GM19351 (cell line): ENCODE results near the gene SERF2.
"Not testable (repeated sequence)": the region's sequence is repeated elsewhere in the genome, so short reads cannot be mapped to it uniquely, and the experiment has no call there.

Experiments
- ATAC-seq: cut with Tn5 transposase; IDR thresholded peaks from one replicate; pipeline ENCODE4 v1.9.1; 2021; ENCODE audit warnings: mild to moderate bottlenecking, moderate library complexity; ENCODE audit not compliant: unreplicated experiment

Gene SERF2

GRCh38 chr15:43793647-43794046 lies 1.5 kb downstream of the SERF2 start:
- ATAC-seq, result no peak

DNA sequence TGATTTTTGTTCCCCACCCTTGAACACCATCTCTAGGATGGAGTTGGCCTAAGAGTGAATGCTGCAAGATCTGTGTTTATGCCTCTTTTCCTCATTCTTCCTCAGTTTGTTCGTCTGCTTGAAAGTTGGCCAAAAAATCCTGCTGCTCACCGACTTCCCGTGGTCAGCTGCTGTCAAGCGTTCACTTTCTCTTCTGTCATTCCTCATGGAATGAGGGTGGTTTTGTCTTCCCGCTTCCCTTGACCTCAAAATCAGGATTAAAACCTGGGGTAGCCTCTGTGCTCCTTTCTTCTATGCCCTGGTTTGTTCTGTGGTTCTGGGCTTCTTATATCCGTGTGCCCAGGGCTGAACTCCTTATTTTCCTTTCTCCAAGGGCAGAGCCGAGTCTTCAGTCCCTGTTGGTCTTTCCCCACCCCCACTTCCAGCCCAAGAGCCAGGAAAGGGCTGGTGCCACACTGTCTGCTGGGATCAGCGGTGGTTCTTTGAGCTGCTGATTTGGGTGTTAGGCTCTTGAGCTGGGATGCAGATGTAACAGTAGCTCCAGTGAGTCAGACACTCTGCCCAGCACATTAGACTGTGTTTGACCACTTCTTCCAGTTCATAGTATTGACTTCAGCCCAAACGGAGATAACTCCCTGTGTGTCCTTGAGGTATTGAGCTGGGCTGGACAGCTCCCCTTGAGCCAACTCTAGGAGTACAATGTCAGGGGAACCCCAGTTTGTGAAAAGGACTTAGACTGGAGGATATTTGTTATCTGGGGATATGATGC lies 2.3 kb downstream of the SERF2 start:
- ATAC-seq, result no peak

GRCh38 chr15:43795197-43795596 lies 3.1 kb downstream of the SERF2 start:
- ATAC-seq, result no peak

DNA sequence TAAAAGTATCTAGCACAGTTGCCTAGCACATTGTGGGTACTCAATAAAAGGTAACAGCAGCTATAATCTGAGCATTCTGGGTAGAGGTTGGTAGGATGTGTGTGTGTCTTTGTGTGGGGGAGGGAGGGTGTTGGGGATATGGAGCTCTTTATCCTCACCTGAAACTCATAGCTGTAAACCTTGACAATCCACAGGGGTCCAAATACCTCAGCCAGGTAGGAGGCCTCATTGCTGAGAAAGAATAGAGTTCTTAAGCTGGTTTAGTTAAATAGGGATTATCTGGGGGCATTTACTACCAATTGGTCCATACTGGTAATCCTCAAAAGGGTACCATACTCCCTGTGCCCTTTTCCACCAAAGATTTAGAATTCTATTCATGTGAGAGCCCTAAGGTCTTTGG lies 3.9 kb downstream of the SERF2 start:
- ATAC-seq, result no peak

DNA sequence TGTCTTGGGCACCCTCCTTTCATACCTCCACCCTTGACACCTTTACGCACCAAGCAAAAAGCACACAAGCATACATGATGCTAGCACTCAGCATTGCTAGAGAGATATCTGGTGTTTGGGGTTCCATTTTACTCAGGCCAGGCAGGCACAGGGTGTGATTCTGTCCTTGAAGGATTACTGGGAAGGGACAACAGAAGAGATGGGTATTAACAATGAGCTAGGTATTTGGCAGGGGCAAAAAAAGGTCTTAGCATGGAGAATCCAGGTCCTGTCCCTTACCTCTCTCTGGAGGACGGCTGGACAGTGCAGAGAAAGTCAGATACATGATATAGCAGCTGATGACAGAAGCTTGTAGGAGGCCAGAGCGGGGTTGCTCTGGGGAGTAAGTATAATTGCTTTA lies 4.4 kb downstream of the SERF2 start:
- ATAC-seq, result no peak

- ATAC-seq, result no peak
Measured at GRCh38 chr15:43799209-43799944, 7.3 kb downstream of the SERF2 start.

GRCh38 chr15:43799945-43800285 lies 7.8 kb downstream of the SERF2 start, which contains the start of gene SERINC4:
TSS of gene SERINC4 (minus strand) at chr15:43800220. CDS start at chr15:43799986, 234 bp downstream.
- ATAC-seq, result no peak

- peak; percentile 90 for ATAC-seq
Measured at GRCh38 chr15:43800286-43801141, 8.4 kb downstream of the SERF2 start, which contains the start of gene HYPK. TSS of gene HYPK (plus strand) at chr15:43800599. CDS start at chr15:43800623, 24 bp downstream.

DNA sequence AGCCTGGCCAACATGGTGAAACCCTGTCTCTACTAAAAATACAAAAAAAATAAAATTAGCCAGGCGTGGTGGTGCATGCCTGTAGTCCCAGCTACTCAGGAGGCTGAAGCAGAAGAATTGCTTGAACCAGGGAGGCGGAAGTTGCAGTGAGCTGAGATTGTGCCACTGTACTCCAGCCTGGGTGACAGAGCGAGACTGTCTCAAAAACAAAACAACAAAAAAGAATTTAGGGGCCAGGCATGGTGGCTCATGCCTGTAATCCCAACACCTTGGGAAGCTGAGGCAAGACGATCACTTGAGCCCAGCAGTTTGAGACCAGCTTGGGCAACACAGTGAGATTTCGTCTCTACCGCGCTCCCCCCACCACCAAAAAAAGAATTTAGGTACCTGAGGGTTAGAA lies 10.6 kb downstream of the SERF2 start:
- ATAC-seq, result not testable (repeated sequence)

GRCh38 chr15:43808435-43808950 lies 16.4 kb downstream of the SERF2 start:
- ATAC-seq, result no peak

- ATAC-seq, result peak; percentile 84
Measured at GRCh38 chr15:43808960-43809678, 17.0 kb downstream of the SERF2 start.

DNA sequence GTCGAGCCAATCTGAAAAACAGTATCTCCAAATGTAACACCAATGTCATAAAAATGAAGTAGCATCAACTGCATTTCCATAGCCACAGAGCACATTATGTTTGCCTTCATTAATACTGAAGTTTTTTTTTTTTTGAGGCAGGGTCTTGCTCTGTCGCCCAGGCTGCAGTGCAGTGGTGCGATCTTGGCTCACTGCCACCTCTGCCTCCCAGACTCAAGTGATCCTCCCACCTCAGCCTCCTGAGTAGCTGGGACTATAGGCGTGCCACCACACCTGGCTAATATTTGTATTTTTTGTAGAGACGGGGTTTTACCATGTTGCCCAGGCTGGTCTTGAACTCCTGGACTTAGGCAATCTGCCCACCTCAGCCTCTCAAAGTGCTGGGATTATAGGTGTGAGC lies 22.9 kb downstream of the SERF2 start:
- not testable (repeated sequence) for ATAC-seq

DNA sequence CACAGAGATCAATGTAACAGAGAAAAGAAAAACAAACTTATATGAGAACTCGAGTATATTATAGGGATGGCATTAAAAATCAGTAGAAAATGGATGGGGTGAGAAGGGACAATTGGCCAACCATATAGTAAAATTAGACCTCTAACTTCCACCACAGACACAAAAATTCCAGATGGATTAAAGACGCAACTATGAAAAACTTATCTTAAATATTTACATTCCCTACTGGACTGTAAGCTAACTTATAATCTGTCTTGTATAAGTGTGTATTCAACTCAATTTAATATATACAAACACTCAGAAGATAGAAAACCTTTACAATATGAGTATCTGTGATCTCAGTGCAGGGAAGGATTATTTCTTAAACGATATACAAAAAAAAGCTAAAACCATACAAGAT lies 29.4 kb downstream of the SERF2 start:
- no peak for ATAC-seq

- ATAC-seq, result peak; percentile 75
Measured at GRCh38 chr15:43824302-43825246, 32.5 kb downstream of the SERF2 start, which contains the start of gene MFAP1. TSS of gene MFAP1 (minus strand) at chr15:43824690. CDS start at chr15:43824569, 121 bp downstream.

DNA sequence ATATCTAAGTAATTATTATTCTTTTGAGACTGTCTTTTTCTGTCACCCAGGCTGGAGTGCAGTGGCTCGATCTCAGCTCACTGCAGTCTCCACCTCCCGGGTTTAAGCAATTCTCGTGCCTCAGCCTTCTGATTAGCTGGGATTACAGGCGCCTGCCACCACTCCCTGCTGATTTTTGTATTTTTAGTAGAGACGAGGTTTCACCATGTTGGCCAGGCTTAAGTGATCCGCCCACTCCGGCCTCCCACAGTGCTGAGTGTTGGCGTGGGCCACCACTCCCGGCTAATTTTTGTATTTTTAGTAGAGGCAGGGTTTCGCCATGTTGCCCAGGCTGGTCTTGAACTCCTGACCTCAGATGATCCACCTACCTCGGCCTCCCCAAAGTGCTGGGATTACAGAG lies 33.2 kb downstream of the SERF2 start:
- not testable (repeated sequence) for ATAC-seq

GRCh38 chr15:43826029-43826507 lies 33.9 kb downstream of the SERF2 start:
- ATAC-seq, result no peak

- peak; percentile 53 for ATAC-seq
Measured at GRCh38 chr15:43826508-43827341, 34.6 kb downstream of the SERF2 start, which contains the start of gene WDR76. TSS of gene WDR76 (plus strand) at chr15:43827002. CDS start at chr15:43827033, 31 bp downstream.

DNA sequence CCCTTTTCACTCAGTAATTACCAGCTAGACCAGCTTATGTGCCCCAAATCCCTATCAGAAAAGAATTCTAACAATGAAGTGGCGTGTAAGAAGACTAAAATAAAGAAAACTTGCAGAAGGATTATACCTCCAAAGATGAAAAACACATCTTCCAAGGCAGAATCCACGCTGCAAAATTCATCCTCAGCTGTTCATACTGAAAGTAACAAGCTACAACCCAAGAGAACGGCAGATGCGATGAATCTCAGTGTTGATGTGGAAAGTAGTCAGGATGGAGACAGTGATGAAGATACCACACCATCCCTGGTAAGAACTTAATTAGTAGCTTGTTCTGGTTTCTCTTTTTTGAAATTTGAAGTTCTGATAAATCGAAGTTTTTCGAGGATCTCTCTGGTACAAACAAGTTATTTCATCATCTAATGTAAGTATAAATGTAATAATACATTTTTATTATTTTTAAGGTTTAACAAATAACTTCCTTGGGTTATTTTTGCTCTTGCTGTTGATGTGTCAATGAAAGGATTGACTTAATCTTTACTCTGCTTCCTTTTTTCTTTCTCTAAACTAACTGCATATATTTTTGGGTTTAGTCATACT lies 36.0 kb downstream of the SERF2 start:
- no peak for ATAC-seq
